ENCODE measurements around the gene NGB.

Gene NGB

DNA sequence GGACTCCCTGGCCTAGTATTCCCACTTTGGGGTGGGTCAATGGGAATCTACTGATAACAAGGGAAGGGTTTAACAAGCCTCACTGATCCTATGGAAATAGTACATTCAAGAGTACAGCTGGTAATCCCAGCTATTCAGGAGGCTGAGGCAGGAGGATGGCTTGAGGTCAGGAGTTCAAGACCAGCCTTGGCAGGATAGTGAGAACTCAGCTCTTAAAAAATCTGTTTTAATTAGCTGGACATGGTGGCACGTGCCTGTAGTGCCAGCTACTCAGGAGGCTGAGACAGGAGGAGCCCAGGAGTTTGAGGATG, 45.1 kb upstream of the NGB start:
- TF ChIP-seq CTCF (IDR thresholded peaks at IDR 0.05; ENCODE audit: control insufficient read depth, insufficient read depth, low read depth, low read length, missing control alignments): no peak
- no peak for DNase-seq (ENCODE audit: low read depth)
- no peak overlapping the region for H3K4me3 ChIP-seq (ENCODE audit: control insufficient read depth, low read depth, low read length)

DNA sequence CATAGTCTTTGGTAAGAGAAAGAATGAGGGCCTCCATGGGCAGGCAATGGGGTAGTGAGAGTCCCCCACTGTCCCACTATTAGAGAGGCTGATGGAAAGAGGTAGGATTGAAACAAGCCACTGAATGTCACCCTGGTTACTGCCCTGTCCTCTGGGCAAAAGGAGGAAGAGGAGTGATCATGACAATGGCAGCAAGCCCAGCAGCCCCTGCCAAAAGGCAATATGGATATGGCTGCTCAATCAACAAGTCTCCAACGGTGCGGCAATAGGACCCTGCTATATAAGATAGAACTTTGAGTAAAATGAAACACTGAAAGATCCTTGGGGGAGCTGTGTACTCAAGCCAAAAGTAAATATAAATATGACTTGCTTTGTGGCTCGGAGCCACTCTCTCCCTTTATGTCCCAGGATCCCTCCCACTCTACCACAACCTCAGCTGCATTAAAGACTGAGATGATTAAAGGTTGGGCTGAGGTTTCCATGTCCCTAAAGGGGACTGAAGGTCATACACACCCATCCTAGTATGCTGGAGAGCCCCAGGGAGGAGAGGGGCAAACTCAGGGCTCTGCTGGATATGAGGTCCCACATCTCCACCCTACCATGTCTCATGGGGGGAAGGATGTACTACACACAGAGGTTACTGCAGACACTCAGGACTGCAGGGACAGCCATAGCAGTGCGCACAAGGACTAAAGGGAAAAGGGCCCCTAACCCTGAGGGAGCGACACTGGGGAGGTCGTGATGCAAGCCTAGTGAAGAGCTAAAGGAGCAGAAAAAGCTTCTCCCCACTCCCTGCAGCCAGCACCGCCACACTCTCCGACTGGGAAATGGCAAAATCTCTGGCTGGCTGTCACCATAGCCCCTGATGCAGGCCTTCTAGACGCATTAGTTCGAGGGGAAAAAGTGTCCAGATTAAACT, 43.8 kb upstream of the NGB start:
- no peak for TF ChIP-seq CTCF (IDR thresholded peaks at IDR 0.05; ENCODE audit: control insufficient read depth, insufficient read depth, low read depth, low read length, missing control alignments)
- DNase-seq (ENCODE audit: low read depth): no peak
- no peak overlapping the region for H3K4me3 ChIP-seq (ENCODE audit: control insufficient read depth, low read depth, low read length)

GRCh38 chr14:77314043-77314442, 43.0 kb upstream of the NGB start:
- H3K4me3 ChIP-seq (ENCODE audit: control insufficient read depth, low read depth, low read length): no peak overlapping the region
- TF ChIP-seq CTCF (IDR thresholded peaks at IDR 0.05; ENCODE audit: control insufficient read depth, insufficient read depth, low read depth, low read length, missing control alignments): no peak
- peak; percentile 92 for DNase-seq (ENCODE audit: low read depth)

- no peak overlapping the region for H3K4me3 ChIP-seq (ENCODE audit: control insufficient read depth, low read depth, low read length)
- no peak for TF ChIP-seq CTCF (IDR thresholded peaks at IDR 0.05; ENCODE audit: control insufficient read depth, insufficient read depth, low read depth, low read length, missing control alignments)
- DNase-seq (ENCODE audit: low read depth): no peak
These were observed 42.4 kb upstream of the NGB start for GRCh38 chr14:77313371-77313770.

GRCh38 chr14:77311217-77311616, 40.2 kb upstream of the NGB start:
- no peak for DNase-seq (ENCODE audit: low read depth)
- no peak overlapping the region for H3K4me3 ChIP-seq (ENCODE audit: control insufficient read depth, low read depth, low read length)
- TF ChIP-seq CTCF (IDR thresholded peaks at IDR 0.05; ENCODE audit: control insufficient read depth, insufficient read depth, low read depth, low read length, missing control alignments): no peak

GRCh38 chr14:77310026-77310425, 39.0 kb upstream of the NGB start:
- DNase-seq (ENCODE audit: low read depth): no peak
- no peak overlapping the region for H3K4me3 ChIP-seq (ENCODE audit: control insufficient read depth, low read depth, low read length)
- TF ChIP-seq CTCF (IDR thresholded peaks at IDR 0.05; ENCODE audit: control insufficient read depth, insufficient read depth, low read depth, low read length, missing control alignments): no peak

Data from AG09309 (cell line).